Measurements from ENCODE around the gene ALDH1A3.

- TF ChIP-seq CREM (CRISPR knock-in tag; IDR thresholded peaks at IDR 0.05) = no peak
- TF ChIP-seq NR2C2 (CRISPR knock-in tag; IDR thresholded peaks at IDR 0.05) = no peak
- no peak for TF ChIP-seq CTCF (IDR thresholded peaks at IDR 0.05)
- no peak for TF ChIP-seq FOXP4 (CRISPR knock-in tag; IDR thresholded peaks at IDR 0.05)
- TF ChIP-seq MAX (CRISPR knock-in tag; IDR thresholded peaks at IDR 0.05) = no peak
- no peak for TF ChIP-seq NR3C1 (CRISPR knock-in tag; conservative IDR thresholded peaks at IDR 0.05; ENCODE audit: low read depth)
- TF ChIP-seq ATF1 (CRISPR knock-in tag; IDR thresholded peaks at IDR 0.05) = no peak
- no peak for TF ChIP-seq CBFB (CRISPR knock-in tag; IDR thresholded peaks at IDR 0.05; ENCODE audit: low read depth)
- TF ChIP-seq ELF4 (CRISPR knock-in tag; IDR thresholded peaks at IDR 0.05; ENCODE audit: low read depth) = no peak
- no peak for TF ChIP-seq USF2 (CRISPR knock-in tag; IDR thresholded peaks at IDR 0.05)
Measured at GRCh38 chr15:100901702-100902435, 22.2 kb downstream of the ALDH1A3 start.
